Lower lobe of right lung (tissue), 2 donors: ENCODE results near the gene COA5. TPM values are rescaled to one million over a fixed set of nuclear protein-coding genes. Genes with fewer than 3 reads are reported as not detected.

Experiments used
- ATAC-seq, 2 donors: fragments of 200-7000 bp; cut with Tn5 transposase; one replicate each; pipeline ENCODE4 v1.9.1; 2020 to 2022; ENCODE audit warnings: mild to moderate bottlenecking in 2 of 2, moderate library complexity in 2 of 2
- DNase-seq: peaks from one replicate; pipeline ENCODE4 v3.0.0-alpha.2; 2020
- H3K27ac ChIP-seq: fragments of 200-600 bp; one replicate; pipeline ENCODE4 v1.8.0; 2022
- H3K27me3 ChIP-seq: fragments of 200-600 bp; one replicate; pipeline ENCODE4 v1.8.0; 2022; ENCODE audit warnings: low read depth
- H3K36me3 ChIP-seq: fragments of 200-600 bp; one replicate; pipeline ENCODE4 v1.8.0; 2022; ENCODE audit warnings: mild to moderate bottlenecking
- H3K4me1 ChIP-seq: fragments of 200-600 bp; one replicate; pipeline ENCODE4 v1.8.0; 2022
- H3K4me3 ChIP-seq: fragments of 200-600 bp; one replicate; pipeline ENCODE4 v1.8.0; 2022; ENCODE audit warnings: mild to moderate bottlenecking
- H3K9me3 ChIP-seq: fragments of 200-600 bp; one replicate; pipeline ENCODE4 v1.8.0; 2022
- intact Hi-C: fragments of 100-400 bp; cut with DNase I; formaldehyde crosslinking; loops from one replicate; pipeline ENCODE4 v1.11.0; 2022
- total RNA-seq: library from RNA; stranded (reverse); fragmentation: NEBNext Ultra II Directional; extraction: Animal tissue kit (Norgen Biotek cat#: 25700); gene quantifications from one replicate; pipeline ENCODE4 v1.2.1, GENCODE V29; 2021
- TF ChIP-seq, protein P1 (sequence below): fragments of 200-600 bp; IDR thresholded peaks from one replicate; pipeline ENCODE4 v1.8.0; 2022; ENCODE audit warnings: antibody characterized with exemption, mild to moderate bottlenecking
- donor health status: DM: no; HTN: yes; CAD: no; lungs with severe emphysema.

The COA5 gene
- total RNA-seq, 1 donor from 2014 or later = 31.2 TPM

- no peaks in the 10 kb centered on the region for H3K4me1 ChIP-seq
- ATAC-seq = no peak
- no peak overlapping the region for H3K27ac ChIP-seq
- intact Hi-C loops = no loop called here
- H3K27me3 ChIP-seq = no peaks in the 10 kb centered on the region
- peaks cover 98% of the 10 kb centered on the region for H3K36me3 ChIP-seq
- H3K4me3 ChIP-seq = no peak overlapping the region
- DNase-seq = no peak
- TF ChIP-seq, protein P1, sequence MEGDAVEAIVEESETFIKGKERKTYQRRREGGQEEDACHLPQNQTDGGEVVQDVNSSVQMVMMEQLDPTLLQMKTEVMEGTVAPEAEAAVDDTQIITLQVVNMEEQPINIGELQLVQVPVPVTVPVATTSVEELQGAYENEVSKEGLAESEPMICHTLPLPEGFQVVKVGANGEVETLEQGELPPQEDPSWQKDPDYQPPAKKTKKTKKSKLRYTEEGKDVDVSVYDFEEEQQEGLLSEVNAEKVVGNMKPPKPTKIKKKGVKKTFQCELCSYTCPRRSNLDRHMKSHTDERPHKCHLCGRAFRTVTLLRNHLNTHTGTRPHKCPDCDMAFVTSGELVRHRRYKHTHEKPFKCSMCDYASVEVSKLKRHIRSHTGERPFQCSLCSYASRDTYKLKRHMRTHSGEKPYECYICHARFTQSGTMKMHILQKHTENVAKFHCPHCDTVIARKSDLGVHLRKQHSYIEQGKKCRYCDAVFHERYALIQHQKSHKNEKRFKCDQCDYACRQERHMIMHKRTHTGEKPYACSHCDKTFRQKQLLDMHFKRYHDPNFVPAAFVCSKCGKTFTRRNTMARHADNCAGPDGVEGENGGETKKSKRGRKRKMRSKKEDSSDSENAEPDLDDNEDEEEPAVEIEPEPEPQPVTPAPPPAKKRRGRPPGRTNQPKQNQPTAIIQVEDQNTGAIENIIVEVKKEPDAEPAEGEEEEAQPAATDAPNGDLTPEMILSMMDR = no peak
- no peaks in the 10 kb centered on the region for H3K9me3 ChIP-seq
Measured at GRCh38 chr2:98634406-98635092, 26.2 kb upstream of the COA5 start.

- no peak overlapping the region for H3K4me3 ChIP-seq
- no peaks in the 10 kb centered on the region for H3K9me3 ChIP-seq
- TF ChIP-seq, protein P1 = no peak
- ATAC-seq (no peak), DNase-seq (no peak)
- intact Hi-C loops = no loop called here
- H3K27me3 ChIP-seq = no peaks in the 10 kb centered on the region
- H3K27ac ChIP-seq = no peak overlapping the region
- peaks cover 77% of the 10 kb centered on the region for H3K36me3 ChIP-seq
- no peaks in the 10 kb centered on the region for H3K4me1 ChIP-seq
Measured at GRCh38 chr2:98632351-98632750, 24.0 kb upstream of the COA5 start.

GRCh38 chr2:98623657-98624056 is 15.3 kb upstream of the COA5 start:
- Histone ChIP-seq H3K36me3 (peaks cover 60% of the 10 kb centered on the region), H3K4me1 (no peaks in the 10 kb centered on the region), H3K4me3 (no peak overlapping the region), H3K9me3 (no peaks in the 10 kb centered on the region), H3K27me3 (no peaks in the 10 kb centered on the region), H3K27ac (no peak overlapping the region)
- TF ChIP-seq, protein P1 = no peak
- peak; percentile 55 for DNase-seq
- intact Hi-C loops = no loop called here
- ATAC-seq = peak; percentile 21 to 38

DNA sequence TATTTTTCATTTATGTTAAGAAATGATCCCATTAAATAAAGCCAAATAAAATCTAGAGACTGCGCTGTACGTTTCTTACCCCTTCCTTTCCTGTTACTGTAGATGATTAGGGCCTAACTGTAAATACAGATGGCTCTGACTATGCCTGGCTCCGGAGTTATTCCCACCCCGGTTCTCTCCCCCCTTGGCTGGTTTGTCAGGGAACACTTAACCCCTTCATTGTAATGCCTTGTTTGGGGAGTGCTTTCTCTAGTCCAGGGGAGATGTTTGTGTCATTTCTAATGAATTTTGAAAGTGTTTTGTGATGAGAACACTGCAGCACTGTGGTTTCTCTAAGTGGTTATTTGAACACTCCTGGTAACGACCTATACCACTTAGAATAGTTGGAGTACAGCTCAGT is 8.8 kb upstream of the COA5 start:
- TF ChIP-seq, protein P1 = no peak
- H3K36me3 ChIP-seq = peaks cover 100% of the 10 kb centered on the region

DNA sequence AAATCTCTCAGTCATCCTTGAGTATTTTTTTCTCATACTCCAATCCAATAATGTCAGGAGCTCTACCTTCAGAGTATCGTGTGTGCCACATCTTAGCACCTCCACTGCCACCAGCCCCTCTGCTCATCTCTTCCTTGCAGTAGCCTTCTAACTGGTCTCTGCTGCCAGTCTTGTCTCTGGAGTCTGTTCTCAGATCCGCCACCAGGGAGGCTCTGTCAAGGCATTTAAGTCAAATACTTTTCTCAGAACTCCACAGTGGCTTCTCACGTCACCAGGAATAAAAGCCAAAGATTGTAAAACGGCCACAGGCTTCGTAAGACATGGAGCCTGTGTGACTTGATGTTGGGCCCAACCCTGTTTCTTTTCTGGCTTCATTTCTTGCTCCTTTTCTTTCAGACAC is 7.2 kb upstream of the COA5 start:
- no peak overlapping the region for H3K27ac ChIP-seq
- H3K4me3 ChIP-seq = no peak overlapping the region
- DNase-seq = no peak
- TF ChIP-seq, protein P1 = no peak
- no peaks in the 10 kb centered on the region for H3K27me3 ChIP-seq
- intact Hi-C loops = no loop called here
- ATAC-seq = no peak
- H3K9me3 ChIP-seq = no peaks in the 10 kb centered on the region
- peaks cover 97% of the 10 kb centered on the region for H3K36me3 ChIP-seq
- peaks cover 18% of the 10 kb centered on the region for H3K4me1 ChIP-seq

More for the DNA sequence above, 8.8 kb upstream of the COA5 start:
- no peak for DNase-seq
- no peak for ATAC-seq
- Histone ChIP-seq H3K27ac (no peak overlapping the region), H3K9me3 (no peaks in the 10 kb centered on the region), H3K27me3 (no peaks in the 10 kb centered on the region), H3K4me3 (no peak overlapping the region), H3K4me1 (peaks cover 6% of the 10 kb centered on the region)
- intact Hi-C loops = no loop called here
